Natural killer cell (primary cell): ENCODE measurements around the gene CA10. TPM values are rescaled to one million over a fixed set of nuclear protein-coding genes. Genes with fewer than 3 reads are reported as not detected.

Experiments
- ATAC-seq, 3 donors: fragments of 150-1000 bp in 2 of 3; fragments of 200-7000 bp in 1 of 3; cut with Tn5 transposase; 1 replicate in 1 of 3; 2 replicates in 2 of 3; pipeline ENCODE4 v1.10.0; 2021; ENCODE audit warnings: mild to moderate bottlenecking in 2 of 3, moderate library complexity in 2 of 3
- DNase-seq, 2 donors: peaks; one replicate each; pipeline versions ENCODE4 v3.0.0 to v3.0.0-alpha.2; 2013 to 2021; ENCODE audit warnings: mixed read lengths in 1 of 2
- H3K27ac ChIP-seq: one replicate; pipeline ENCODE4 v1.5.1; 2013; ENCODE audit warnings: mild to moderate bottlenecking, low read length
- H3K27me3 ChIP-seq: one replicate; pipeline ENCODE4 v1.6.1; 2013; ENCODE audit warnings: low read length; ENCODE audit not compliant: control insufficient read depth, insufficient read depth
- H3K36me3 ChIP-seq: one replicate; pipeline ENCODE4 v1.6.1; 2013; ENCODE audit warnings: low read length; ENCODE audit not compliant: control insufficient read depth, insufficient read depth
- H3K4me1 ChIP-seq: one replicate; pipeline ENCODE4 v1.6.1; 2013; ENCODE audit warnings: low read length; ENCODE audit not compliant: control insufficient read depth, insufficient read depth
- H3K4me3 ChIP-seq: one replicate; pipeline ENCODE4 v1.5.1; 2013; ENCODE audit warnings: low read length
- H3K9me3 ChIP-seq: one replicate; pipeline ENCODE4 v1.6.1; 2013; ENCODE audit warnings: low read length; ENCODE audit not compliant: control insufficient read depth, insufficient read depth
- H3K27ac Mint-ChIP-seq, 2 donors: one replicate each; pipeline ENCODE4 v1.8.0; 2022; ENCODE audit warnings: mild to moderate bottlenecking in 2 of 2, mixed read lengths in 2 of 2, moderate library complexity in 1 of 2
- H3K27me3 Mint-ChIP-seq, 2 donors: one replicate each; pipeline ENCODE4 v1.8.0; 2022; ENCODE audit warnings: low read depth in 2 of 2, mixed read lengths in 2 of 2
- H3K36me3 Mint-ChIP-seq: one replicate; pipeline ENCODE4 v1.8.0; 2022; ENCODE audit warnings: mixed read lengths
- H3K4me1 Mint-ChIP-seq, 2 donors: one replicate each; pipeline ENCODE4 v1.8.0; 2022; ENCODE audit warnings: mixed read lengths in 2 of 2
- H3K4me3 Mint-ChIP-seq: one replicate; pipeline ENCODE4 v1.8.0; 2022; ENCODE audit warnings: mild to moderate bottlenecking, moderate library complexity, mixed read lengths
- H3K9me3 Mint-ChIP-seq, 2 donors: one replicate each; pipeline ENCODE4 v1.8.0; 2022; ENCODE audit warnings: mixed read lengths in 2 of 2
- CTCF ChIP-seq: fragments of 200-600 bp; IDR thresholded peaks from one replicate; pipeline ENCODE4 v1.8.0; 2022; ENCODE audit warnings: antibody characterized with exemption
- WGBS: methylation state at CpG from one replicate; pipeline ENCODE4 v1.1.7; 2013; ENCODE audit warnings: missing lambda C conversion rate; ENCODE audit not compliant: insufficient coverage; 5-methylcytosine and 5-hydroxymethylcytosine counted together
- intact Hi-C: fragments of 100-400 bp; cut with micrococcal nuclease; formaldehyde crosslinking; loops from one replicate; pipeline ENCODE4 v1.14.2; 2022
- total RNA-seq, 4 donors: library from RNA; stranded (reverse); fragments of 120-200 nt in 1 of 4; gene quantifications; one replicate each; pipeline versions ENCODE4 v1.2.3 to v1.2.4, GENCODE V29; 2013 to 2022

Gene CA10
- total RNA-seq, 3 donors from 2014 or later (not counting 1 experiment from before 2014, with no cell fraction given): not detected

- Mint-ChIP-seq H3K9me3 (no peaks in the 10 kb centered on the region), H3K36me3 (no peaks in the 10 kb centered on the region), H3K4me1 (no peaks in the 10 kb centered on the region), H3K27ac (no peak overlapping the region), H3K4me3 (no peak overlapping the region), H3K27me3 (peaks cover 3 to 24% of the 10 kb centered on the region in 2 donors)
- 86% methylated on average over 5 of the region's 5 CpGs for WGBS
- DNase-seq (no peak), ATAC-seq (no peak)
- H3K4me1 ChIP-seq: no peaks in the 10 kb centered on the region
- intact Hi-C loops: loop anchor here (10.0 kb wide), 1 partner anchor 65 kb away; no protein-coding TSS in a partner anchor
- H3K9me3 ChIP-seq: no peaks in the 10 kb centered on the region
- H3K27me3 ChIP-seq: no peaks in the 10 kb centered on the region
- no peak for TF ChIP-seq CTCF
- H3K4me3 ChIP-seq: no peak overlapping the region
- H3K27ac ChIP-seq: no peak overlapping the region
- H3K36me3 ChIP-seq: no peaks in the 10 kb centered on the region
Measured at GRCh38 chr17:51770027-51770759, 388.3 kb downstream of the CA10 start.

GRCh38 chr17:51769231-51769630 lies 389.3 kb downstream of the CA10 start:
- no peak for TF ChIP-seq CTCF
- H3K4me3 Mint-ChIP-seq: no peak overlapping the region
- DNase-seq (no peak), ATAC-seq (no peak)
- Histone ChIP-seq H3K4me3 (no peak overlapping the region), H3K9me3 (no peaks in the 10 kb centered on the region), H3K27me3 (no peaks in the 10 kb centered on the region), H3K27ac (no peak overlapping the region), H3K4me1 (no peaks in the 10 kb centered on the region), H3K36me3 (no peaks in the 10 kb centered on the region)
- no peaks in the 10 kb centered on the region for H3K4me1 Mint-ChIP-seq
- H3K27ac Mint-ChIP-seq: no peak overlapping the region
- H3K36me3 Mint-ChIP-seq: no peaks in the 10 kb centered on the region
- 44% methylated on average over 2 of the region's 2 CpGs for WGBS
- peaks cover 5 to 29% of the 10 kb centered on the region in 2 donors for H3K27me3 Mint-ChIP-seq
- no peaks in the 10 kb centered on the region for H3K9me3 Mint-ChIP-seq
- intact Hi-C loops: no loop called here

- no peak overlapping the region for H3K4me3 ChIP-seq
- no peaks in the 10 kb centered on the region for H3K9me3 Mint-ChIP-seq
- H3K9me3 ChIP-seq: no peaks in the 10 kb centered on the region
- DNase-seq (no peak), ATAC-seq (no peak)
- no peak overlapping the region for H3K27ac Mint-ChIP-seq
- no peaks in the 10 kb centered on the region for H3K4me1 Mint-ChIP-seq
- H3K27me3 ChIP-seq: no peaks in the 10 kb centered on the region
- 54% methylated on average over 1 of the region's 2 CpGs for WGBS
- H3K27ac ChIP-seq: no peak overlapping the region
- intact Hi-C loops: no loop called here
- peaks cover 6 to 32% of the 10 kb centered on the region in 2 donors for H3K27me3 Mint-ChIP-seq
- H3K36me3 Mint-ChIP-seq: no peaks in the 10 kb centered on the region
- no peak for TF ChIP-seq CTCF
- H3K4me1 ChIP-seq: no peaks in the 10 kb centered on the region
- no peak overlapping the region for H3K4me3 Mint-ChIP-seq
- no peaks in the 10 kb centered on the region for H3K36me3 ChIP-seq
Measured at GRCh38 chr17:51768706-51769105, 389.8 kb downstream of the CA10 start.

- H3K4me1 Mint-ChIP-seq: no peaks in the 10 kb centered on the region
- no peaks in the 10 kb centered on the region for H3K4me1 ChIP-seq
- no CpG with 5 or more reads among the region's 1 CpG for WGBS
- no peaks in the 10 kb centered on the region for H3K9me3 Mint-ChIP-seq
- no peak for DNase-seq
- ATAC-seq: no peak
- no peaks in the 10 kb centered on the region for H3K36me3 Mint-ChIP-seq
- TF ChIP-seq CTCF: no peak
- peaks cover 6 to 32% of the 10 kb centered on the region in 2 donors for H3K27me3 Mint-ChIP-seq
- H3K27me3 ChIP-seq: no peaks in the 10 kb centered on the region
- no peaks in the 10 kb centered on the region for H3K36me3 ChIP-seq
- H3K27ac ChIP-seq: no peak overlapping the region
- intact Hi-C loops: no loop called here
- no peak overlapping the region for H3K27ac Mint-ChIP-seq
- no peak overlapping the region for H3K4me3 ChIP-seq
- H3K4me3 Mint-ChIP-seq: no peak overlapping the region
- no peaks in the 10 kb centered on the region for H3K9me3 ChIP-seq
Measured at GRCh38 chr17:51767287-51767686, 391.2 kb downstream of the CA10 start.
